ENCODE data around the gene LMNB1. TPM values are rescaled to one million over a fixed set of nuclear protein-coding genes. Genes with fewer than 3 reads are reported as not detected.
"Not testable (repeated sequence)": the region's sequence is repeated elsewhere in the genome, so short reads cannot be mapped to it uniquely, and the experiment has no call there.

Gene LMNB1
- total and polyA plus RNA-seq, 5 experiments from 2014 or later: 6.1 to 27.8 (median 8.2) TPM

DNA sequence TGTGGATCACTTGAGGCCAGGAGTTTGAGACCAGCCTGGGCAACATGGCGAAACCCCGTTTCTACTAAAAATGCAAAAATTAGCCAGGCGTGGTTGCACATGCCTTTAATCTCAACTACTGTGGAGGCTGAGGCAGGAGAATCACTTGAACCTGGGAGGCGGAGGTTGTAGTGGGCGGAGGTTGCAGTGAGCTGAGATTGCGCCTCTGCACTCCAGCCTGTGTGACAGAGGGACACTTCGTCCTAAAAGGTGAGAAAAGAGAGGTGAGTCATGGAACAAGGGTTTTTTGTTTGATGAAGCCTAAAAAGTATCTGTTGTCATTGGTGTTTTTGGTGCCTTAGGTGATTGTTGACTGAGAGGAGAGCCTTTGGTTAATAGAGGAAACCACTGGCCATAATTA lies 11.5 kb downstream of the LMNB1 start:
- DNase-seq, H3K27me3 Mint-ChIP-seq, H3K36me3 Mint-ChIP-seq, POLR2A ChIA-PET, ATAC-seq, H3K9me3 Mint-ChIP-seq: not testable (repeated sequence)
- Mint-ChIP-seq H3K4me1 (peaks cover 15 to 49% (median 35%) of the 10 kb centered on the region in 4 donors), H3K27ac (peak overlapping the region in 2 of 10 donors; percentile 5 to 24), H3K4me3 (peak overlapping the region in 1 of 10 donors; percentile 19)

DNA sequence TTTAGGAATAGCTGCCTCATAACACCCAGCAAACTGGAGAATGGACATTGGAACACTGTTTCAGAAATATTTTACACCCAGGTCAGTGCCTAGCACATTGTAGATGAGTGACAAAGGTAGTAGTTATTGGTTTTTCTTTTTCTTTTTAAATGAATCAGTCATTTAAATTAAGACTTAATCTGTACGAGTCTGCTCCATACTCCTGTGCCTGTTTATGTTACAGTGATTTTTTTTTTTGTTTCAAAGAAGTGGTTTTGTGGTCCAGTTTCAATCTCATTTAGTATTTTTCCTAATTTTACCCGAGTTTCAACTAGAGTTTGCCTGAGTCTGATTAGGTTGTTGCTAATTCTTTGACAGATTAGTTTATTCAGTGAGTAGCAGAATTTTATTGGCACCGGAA lies 16.2 kb downstream of the LMNB1 start:
- no peak overlapping the region for H3K27ac Mint-ChIP-seq
- H3K4me3 Mint-ChIP-seq: no peak overlapping the region
- ATAC-seq: no peak
- DNase-seq: no peak
- H3K9me3 Mint-ChIP-seq: no peaks in the 10 kb centered on the region
- no peaks in the 10 kb centered on the region for H3K27me3 Mint-ChIP-seq
- H3K4me1 Mint-ChIP-seq: peaks cover 9 to 51% (median 32%) of the 10 kb centered on the region in 4 donors
- H3K36me3 Mint-ChIP-seq: peaks cover 0 to 2% (median 2%) of the 10 kb centered on the region in 3 donors
- POLR2A ChIA-PET: no interaction called here

DNA sequence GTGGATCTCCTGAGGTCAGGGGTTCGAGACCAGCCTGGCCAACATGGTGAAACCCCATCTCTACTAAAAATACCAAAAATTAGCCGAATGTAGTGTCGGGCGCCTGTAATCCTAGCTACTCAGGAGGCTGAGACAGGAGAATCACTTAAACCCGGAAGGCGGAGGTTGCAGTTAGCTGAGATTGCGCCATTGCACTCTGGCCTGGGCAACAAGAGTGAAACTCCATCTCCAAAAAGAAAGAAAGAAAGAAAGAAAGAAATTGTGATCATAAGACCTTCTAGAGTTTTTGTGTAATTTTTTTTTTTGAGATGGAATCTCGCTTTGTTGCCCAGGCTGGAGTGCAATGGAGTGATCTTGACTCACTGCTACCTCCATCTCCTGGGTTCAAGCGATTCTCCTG lies 16.7 kb downstream of the LMNB1 start:
- Mint-ChIP-seq H3K4me1 (peaks cover 8 to 49% (median 32%) of the 10 kb centered on the region in 4 donors), H3K27ac (peak overlapping the region in 1 of 10 donors; percentile 22)
- DNase-seq, H3K4me3 Mint-ChIP-seq, H3K27me3 Mint-ChIP-seq, H3K36me3 Mint-ChIP-seq, ATAC-seq, H3K9me3 Mint-ChIP-seq, POLR2A ChIA-PET: not testable (repeated sequence)

DNA sequence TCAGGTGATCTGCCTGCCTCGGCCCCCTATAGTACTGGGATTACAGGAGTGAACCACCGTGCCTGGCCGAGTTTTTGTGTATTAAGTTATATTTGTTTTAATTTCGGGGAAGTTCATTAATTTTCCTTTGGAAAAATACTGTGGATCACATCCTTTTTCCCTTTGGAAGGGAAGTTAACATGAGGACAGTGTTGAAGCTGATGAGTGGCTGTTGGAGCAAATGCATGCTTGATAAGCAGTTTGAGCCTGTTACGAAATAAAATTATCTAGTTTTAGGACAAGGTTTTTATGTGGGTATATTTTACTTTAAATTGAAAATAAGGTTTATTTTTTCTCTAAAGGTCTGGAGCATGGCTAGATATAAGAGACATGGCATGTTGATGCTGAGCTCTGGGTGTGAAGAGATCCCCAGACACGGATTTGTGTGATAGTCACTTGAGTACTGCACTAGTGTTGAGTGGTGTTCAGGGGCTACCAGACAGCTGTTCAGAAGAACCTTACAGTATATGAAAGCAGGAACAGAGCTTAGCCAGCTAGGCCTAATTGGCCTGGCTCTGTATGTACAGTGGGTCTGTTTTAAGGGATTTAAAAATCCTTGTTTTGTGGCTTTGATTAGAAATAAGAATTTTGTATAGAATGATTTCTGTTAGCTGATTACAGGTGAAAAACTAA lies 17.4 kb downstream of the LMNB1 start:
- H3K9me3 Mint-ChIP-seq: no peaks in the 10 kb centered on the region
- POLR2A ChIA-PET: no interaction called here

DNA sequence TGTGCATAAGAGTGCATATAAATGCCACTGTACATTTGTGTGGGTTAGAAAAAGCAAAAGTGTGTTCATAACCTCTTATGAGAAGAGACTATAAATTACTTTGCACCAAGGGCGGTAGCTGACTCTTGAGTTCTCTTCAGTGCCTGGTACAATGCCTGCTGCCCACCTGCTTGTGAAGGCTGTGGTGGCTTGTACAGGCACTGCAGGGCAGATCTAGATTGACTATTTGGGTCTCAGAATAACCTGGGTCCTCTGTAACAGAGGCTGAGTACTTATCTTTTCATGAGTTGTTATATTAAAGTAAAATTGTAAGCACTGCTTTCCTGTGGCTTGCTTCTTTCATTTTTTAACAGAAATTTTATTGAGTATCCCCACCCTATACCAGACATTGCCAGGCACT lies 22.8 kb downstream of the LMNB1 start:
- Mint-ChIP-seq H3K27me3 (no peaks in the 10 kb centered on the region), H3K4me3 (no peak overlapping the region), H3K36me3 (peaks cover 0 to 10% (median 0%) of the 10 kb centered on the region in 3 donors), H3K9me3 (no peaks in the 10 kb centered on the region), H3K27ac (peak overlapping the region in 4 of 10 donors; percentile 1 to 66 (median 14)), H3K4me1 (peaks cover 15 to 36% (median 30%) of the 10 kb centered on the region in 4 donors)
- no peak for DNase-seq
- POLR2A ChIA-PET: no interaction called here
- ATAC-seq: no peak

More for the DNA sequence above, 17.4 kb downstream of the LMNB1 start:
- Mint-ChIP-seq H3K27me3 (no peaks in the 10 kb centered on the region), H3K36me3 (peaks cover 0 to 6% (median 2%) of the 10 kb centered on the region in 3 donors), H3K27ac (peak overlapping the region in 3 of 10 donors; percentile 9 to 48 (median 43)), H3K4me3 (no peak overlapping the region), H3K4me1 (peaks cover 8 to 46% (median 31%) of the 10 kb centered on the region in 4 donors)
- ATAC-seq (no peak), DNase-seq (no peak)

DNA sequence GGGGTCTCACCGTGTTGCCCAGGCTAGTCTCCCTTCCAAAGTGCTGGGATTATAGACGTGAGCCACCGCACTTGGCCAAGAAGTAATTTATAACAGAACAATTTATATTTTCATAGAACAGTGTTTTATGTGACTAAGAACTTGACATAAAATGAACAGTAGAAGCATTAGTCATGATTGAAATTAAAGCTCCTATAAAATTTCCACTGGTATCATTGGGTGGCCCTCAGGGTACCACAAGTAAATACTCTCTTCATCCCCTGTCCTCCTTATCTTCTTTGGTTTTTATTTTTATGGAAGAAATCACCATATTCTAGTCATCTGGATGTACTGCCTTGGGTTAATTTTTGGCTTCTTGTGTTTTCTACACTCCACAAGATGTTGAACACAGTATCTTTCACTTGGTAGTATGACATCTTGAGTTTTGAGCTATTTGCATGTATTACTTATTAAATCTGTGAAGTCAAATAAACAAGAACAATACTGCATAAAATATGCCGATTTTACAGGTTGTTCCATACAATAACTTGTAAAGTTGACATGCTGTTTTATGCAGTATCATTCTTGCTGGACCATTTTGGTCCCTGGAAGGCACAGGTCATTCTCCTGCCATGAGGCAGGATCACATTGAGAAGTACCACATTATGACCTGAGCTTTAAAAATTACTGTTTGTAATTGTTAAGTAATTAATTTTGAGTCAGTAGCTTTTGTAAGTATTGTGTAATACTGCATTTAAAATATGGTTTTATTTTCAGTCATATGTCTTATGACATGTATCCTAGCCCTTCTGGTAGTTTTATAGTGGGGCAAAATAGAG lies 24.4 kb downstream of the LMNB1 start:
- Mint-ChIP-seq H3K36me3 (peaks cover 0 to 24% (median 6%) of the 10 kb centered on the region in 3 donors), H3K27me3 (no peaks in the 10 kb centered on the region), H3K9me3 (no peaks in the 10 kb centered on the region), H3K27ac (peak overlapping the region in 2 of 10 donors; percentile 19 to 49), H3K4me3 (no peak overlapping the region), H3K4me1 (peaks cover 11 to 33% (median 23%) of the 10 kb centered on the region in 4 donors)
- no peak for ATAC-seq
- POLR2A ChIA-PET: no interaction called here
- no peak for DNase-seq

- no peaks in the 10 kb centered on the region for H3K27me3 Mint-ChIP-seq
- DNase-seq: peak in 3 of 10 donors; percentile 13 to 30 (median 15)
- no peak for ATAC-seq
- H3K4me1 Mint-ChIP-seq: peaks cover 11 to 33% (median 21%) of the 10 kb centered on the region in 4 donors
- no peaks in the 10 kb centered on the region for H3K9me3 Mint-ChIP-seq
- POLR2A ChIA-PET: no interaction called here
- H3K27ac Mint-ChIP-seq: no peak overlapping the region
- peaks cover 0 to 30% (median 6%) of the 10 kb centered on the region in 3 donors for H3K36me3 Mint-ChIP-seq
- H3K4me3 Mint-ChIP-seq: no peak overlapping the region
Observed at GRCh38 chr5:126801992-126802294, 25.0 kb downstream of the LMNB1 start.

GRCh38 chr5:126805063-126805462 lies 28.1 kb downstream of the LMNB1 start:
- H3K27me3 Mint-ChIP-seq: no peaks in the 10 kb centered on the region
- peaks cover 0 to 42% (median 8%) of the 10 kb centered on the region in 3 donors for H3K36me3 Mint-ChIP-seq
- DNase-seq: no peak
- peak overlapping the region in 2 of 10 donors; percentile 16 to 37 for H3K27ac Mint-ChIP-seq
- POLR2A ChIA-PET: interaction anchor here (0.6 kb wide), 1 partner anchor 96 kb away, joined by 3 read pairs; no protein-coding TSS in a partner anchor
- peaks cover 4 to 25% (median 8%) of the 10 kb centered on the region in 4 donors for H3K4me1 Mint-ChIP-seq
- ATAC-seq: no peak
- H3K9me3 Mint-ChIP-seq: no peaks in the 10 kb centered on the region
- H3K4me3 Mint-ChIP-seq: no peak overlapping the region

- ATAC-seq (peak in 1 of 2 donors; percentile 38), DNase-seq (peak in 3 of 10 donors; percentile 17 to 35 (median 34))
- POLR2A ChIA-PET: no interaction called here
- peak overlapping the region in 2 of 10 donors; percentile 0 to 37 for H3K27ac Mint-ChIP-seq
- H3K36me3 Mint-ChIP-seq: peaks cover 0 to 75% (median 16%) of the 10 kb centered on the region in 3 donors
- H3K4me1 Mint-ChIP-seq: peaks cover 0 to 38% (median 7%) of the 10 kb centered on the region in 4 donors
- no peaks in the 10 kb centered on the region for H3K9me3 Mint-ChIP-seq
- H3K4me3 Mint-ChIP-seq: peak overlapping the region in 2 of 10 donors; percentile 36
- H3K27me3 Mint-ChIP-seq: no peaks in the 10 kb centered on the region
Observed at GRCh38 chr5:126808521-126808988, 31.6 kb downstream of the LMNB1 start.

DNA sequence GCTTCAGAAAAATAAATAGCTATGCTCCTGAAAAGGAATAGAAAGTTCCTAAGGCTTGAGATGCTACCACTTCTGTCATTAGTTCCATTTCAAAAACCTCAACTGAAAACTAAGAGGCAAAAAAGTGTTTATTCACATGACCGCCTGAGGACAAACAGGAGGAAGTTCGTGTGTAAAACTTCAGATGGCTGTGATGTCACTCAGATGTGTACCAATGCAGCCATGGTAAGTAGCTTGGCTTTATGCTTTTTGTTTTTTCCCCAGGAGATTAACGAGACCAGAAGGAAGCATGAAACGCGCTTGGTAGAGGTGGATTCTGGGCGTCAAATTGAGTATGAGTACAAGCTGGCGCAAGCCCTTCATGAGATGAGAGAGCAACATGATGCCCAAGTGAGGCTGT lies 33.0 kb downstream of the LMNB1 start:
- ATAC-seq: no peak
- Mint-ChIP-seq H3K27me3 (no peaks in the 10 kb centered on the region), H3K4me1 (peaks cover 0 to 39% (median 8%) of the 10 kb centered on the region in 4 donors), H3K9me3 (no peaks in the 10 kb centered on the region), H3K27ac (peak overlapping the region in 1 of 10 donors; percentile 81), H3K36me3 (peaks cover 0 to 84% (median 21%) of the 10 kb centered on the region in 3 donors), H3K4me3 (no peak overlapping the region)
- POLR2A ChIA-PET: interaction anchor here (1.4 kb wide), 1 partner anchor 43 kb away, joined by 5 read pairs; no protein-coding TSS in a partner anchor
- no peak for DNase-seq

DNA sequence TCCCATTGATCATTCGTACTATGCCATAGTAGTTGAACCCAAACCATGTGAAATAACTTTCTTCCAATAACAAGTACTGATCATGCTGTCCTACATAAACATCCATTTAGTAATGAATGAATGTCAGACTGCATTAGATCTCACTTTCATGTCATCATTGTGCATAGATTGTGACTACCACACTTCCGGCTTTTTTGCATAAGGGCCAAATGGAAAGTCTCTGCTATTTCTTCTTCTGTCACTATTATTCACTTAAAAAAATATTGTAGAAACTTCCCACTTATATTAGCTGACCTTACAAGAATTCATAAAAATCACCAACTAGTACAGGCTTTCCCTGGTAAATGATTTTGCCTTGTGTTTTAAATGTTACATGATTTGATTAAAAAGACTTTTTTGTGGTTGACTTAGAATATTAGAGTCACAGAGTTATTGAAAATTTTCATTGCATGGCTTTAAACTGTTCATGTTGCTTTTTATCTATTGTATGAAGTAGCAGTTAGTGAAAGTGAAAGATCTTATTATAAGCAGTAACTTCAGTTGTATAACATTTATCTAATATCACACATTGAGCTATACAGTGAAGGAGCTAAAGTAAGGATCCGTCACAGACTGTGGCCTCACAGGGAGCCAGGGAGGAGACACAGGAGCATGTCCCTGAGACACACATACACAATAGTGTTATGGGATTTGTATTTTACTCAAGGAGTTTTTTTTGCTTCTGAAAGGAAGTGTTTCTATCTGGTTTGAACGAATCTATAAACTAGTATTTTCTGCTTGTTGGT lies 33.9 kb downstream of the LMNB1 start:
- Mint-ChIP-seq H3K4me3 (no peak overlapping the region), H3K36me3 (peaks cover 0 to 79% (median 21%) of the 10 kb centered on the region in 3 donors), H3K4me1 (peaks cover 0 to 37% (median 8%) of the 10 kb centered on the region in 4 donors), H3K9me3 (no peaks in the 10 kb centered on the region), H3K27ac (peak overlapping the region; percentile 17 to 86 (median 55)), H3K27me3 (no peaks in the 10 kb centered on the region)
- POLR2A ChIA-PET: interaction anchor here (1.4 kb wide), 1 partner anchor 42 kb away, joined by 5 read pairs; no protein-coding TSS in a partner anchor
- DNase-seq (no peak), ATAC-seq (no peak)

GRCh38 chr5:126811515-126812198 lies 34.7 kb downstream of the LMNB1 start:
- DNase-seq (no peak), ATAC-seq (peak in 1 of 2 donors; percentile 64)
- peaks cover 0 to 37% (median 8%) of the 10 kb centered on the region in 4 donors for H3K4me1 Mint-ChIP-seq
- H3K9me3 Mint-ChIP-seq: no peaks in the 10 kb centered on the region
- H3K4me3 Mint-ChIP-seq: peak overlapping the region in 3 of 10 donors; percentile 18 to 48 (median 30)
- peaks cover 0 to 77% (median 15%) of the 10 kb centered on the region in 3 donors for H3K36me3 Mint-ChIP-seq
- H3K27ac Mint-ChIP-seq: peak overlapping the region; percentile 17 to 86 (median 71)
- H3K27me3 Mint-ChIP-seq: no peaks in the 10 kb centered on the region
- POLR2A ChIA-PET: no interaction called here

Data from naive thymus-derived CD8-positive, alpha-beta T cell (primary cell).